Measurements from ENCODE around the gene DNMBP.
"Not testable (repeated sequence)": the region's sequence is repeated elsewhere in the genome, so short reads cannot be mapped to it uniquely, and the experiment has no call there.

The DNMBP gene

DNA sequence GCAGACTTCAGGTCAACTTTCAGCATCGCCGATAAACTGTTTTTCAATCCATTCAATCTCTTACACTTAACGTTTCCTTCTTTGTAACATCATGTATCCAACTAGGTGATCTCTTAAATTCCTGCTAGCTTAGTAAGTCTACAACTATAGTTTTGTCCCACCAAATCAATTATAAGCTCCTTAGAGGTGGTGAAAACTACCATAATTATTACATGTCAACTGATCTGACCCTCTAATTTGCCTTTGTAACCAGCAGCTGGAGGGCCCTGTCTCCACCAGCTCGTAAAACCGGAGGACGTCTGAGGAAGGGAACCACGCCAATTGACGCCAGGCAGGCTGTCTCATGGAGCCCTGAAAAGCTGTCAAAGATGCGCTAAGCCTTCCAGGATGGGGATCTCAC, 113.9 kb downstream of the DNMBP start:
- no peak for DNase-seq

DNA sequence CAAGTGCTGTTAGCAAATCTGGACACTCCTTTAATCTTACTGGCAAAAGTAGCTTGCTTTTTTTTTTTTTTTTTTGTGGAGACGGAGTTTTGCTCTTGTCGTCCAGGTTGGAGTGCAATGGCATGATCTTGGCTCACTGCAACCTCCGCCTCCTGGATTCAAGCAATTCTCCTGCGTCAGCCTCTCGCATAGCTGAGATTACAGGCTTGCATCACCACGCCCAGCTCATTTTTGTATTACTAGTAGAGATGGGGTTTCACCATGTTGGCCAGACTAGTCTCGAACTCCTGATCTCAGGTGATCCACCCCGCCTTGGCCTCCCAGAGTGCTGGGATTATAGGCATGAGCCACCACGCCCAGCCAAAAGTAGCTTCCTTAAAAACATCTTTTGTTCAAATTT, 114.7 kb downstream of the DNMBP start:
- not testable (repeated sequence) for DNase-seq

DNA sequence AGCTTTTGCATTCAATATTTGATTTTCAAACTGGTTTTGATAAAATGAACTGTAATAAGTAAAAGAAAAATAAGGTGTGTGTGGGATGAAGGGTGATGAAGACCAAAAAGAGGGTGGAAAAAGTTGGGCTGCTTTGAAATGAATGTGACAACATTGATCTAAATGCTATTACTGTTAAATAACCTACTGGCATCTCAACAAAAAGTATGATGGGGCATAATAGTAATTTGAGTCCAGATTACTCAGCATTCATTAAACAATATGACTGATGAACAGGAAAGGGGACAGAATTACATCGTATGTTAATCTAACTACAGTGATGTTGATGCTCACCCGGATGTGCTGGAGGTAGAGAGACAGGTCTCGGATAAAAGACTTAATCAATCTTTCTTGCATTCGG, 115.1 kb downstream of the DNMBP start:
- no peak for DNase-seq

DNA sequence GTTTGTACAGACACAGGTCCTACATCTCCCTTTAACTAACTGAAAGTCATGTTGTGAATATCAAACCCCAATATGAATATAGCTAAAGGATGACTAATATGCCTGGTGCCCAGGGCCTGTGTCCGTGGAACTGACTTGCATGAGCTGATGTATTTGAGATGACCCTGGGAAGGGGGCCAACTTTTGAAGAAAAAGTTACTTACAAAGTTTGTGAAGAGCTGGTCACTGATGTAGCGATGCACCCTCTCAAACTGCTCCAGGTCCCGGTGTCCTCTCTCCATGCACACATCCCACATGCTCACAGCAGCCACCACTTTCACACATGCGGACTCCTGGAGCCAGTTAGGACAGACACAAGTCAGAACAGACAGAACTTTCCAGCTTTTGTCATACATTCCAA, 121.1 kb downstream of the DNMBP start:
- no peak for DNase-seq

DNA sequence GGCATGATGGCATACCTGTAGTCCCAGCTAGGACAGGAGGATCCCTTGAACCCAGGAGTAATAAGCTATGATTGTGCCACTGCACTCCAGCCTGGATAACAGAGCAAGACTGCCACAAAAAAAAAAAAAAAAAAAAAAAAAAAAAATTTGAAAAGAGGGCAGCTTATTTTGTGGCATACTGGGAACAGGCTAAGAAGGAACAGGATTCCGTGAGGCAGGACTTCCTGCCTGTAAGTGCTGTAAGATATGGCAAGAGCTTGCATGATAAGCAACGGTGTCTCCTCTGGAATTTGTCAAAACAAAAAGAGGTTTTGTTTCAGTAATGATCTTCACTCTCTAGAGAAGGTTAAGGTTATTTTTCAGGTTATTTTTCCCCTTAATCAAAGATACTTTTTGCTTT, 126.2 kb downstream of the DNMBP start:
- DNase-seq, result no peak

DNA sequence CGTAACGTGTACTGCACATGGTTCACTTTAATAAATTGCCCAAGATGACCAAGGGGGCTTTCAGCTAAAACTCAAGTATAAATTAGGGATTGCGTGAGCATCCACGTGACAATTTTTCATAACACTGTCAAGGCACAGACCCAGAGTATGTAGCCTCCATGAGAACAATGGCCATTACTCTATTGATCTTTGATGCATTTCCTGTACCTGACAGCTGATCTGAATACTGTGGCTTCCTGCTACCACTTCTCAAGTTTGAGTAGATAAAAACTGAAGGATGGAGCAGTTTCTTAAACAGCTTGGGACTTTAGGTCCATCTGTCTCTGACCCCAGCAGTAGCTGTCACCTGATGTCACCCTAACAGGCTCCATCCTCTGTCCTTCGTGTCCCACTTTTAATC, 128.4 kb downstream of the DNMBP start:
- DNase-seq, result no peak

DNA sequence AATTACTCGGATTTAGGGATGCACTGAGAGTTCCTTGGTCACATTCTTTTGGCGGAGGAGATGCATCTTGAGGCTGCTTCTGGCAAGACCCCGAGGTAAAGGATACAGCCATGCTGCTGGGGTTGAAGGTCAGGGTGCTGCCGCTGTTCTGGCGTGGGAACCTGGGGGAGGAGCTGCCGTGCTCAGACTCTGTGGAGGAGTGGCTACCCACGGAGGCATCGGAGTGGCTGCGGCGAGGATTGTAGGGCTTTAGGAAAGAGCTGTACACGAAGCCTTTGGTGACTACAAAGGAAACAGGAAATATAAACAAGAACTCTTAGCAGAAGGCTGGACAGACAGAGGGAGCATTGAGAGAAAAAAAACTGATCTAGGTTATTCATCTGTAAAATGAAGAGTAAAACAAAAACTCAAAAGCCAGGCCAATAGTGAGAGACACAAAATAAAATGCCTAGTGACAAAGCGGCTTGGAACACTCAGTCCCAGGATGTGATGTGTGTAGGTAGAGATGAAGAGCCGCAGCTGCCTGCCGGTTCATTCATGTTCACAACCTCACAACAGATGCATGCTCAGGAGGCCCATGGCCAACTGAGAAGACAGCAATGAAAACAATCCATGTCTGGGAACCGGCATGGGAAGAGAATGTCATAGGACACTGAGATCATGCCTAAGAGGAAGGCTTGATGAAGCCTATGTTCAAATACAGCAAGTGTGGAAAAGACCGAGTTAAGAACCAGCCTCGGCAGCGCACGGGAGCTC, 129.5 kb downstream of the DNMBP start:
- DNase-seq, result no peak

DNA sequence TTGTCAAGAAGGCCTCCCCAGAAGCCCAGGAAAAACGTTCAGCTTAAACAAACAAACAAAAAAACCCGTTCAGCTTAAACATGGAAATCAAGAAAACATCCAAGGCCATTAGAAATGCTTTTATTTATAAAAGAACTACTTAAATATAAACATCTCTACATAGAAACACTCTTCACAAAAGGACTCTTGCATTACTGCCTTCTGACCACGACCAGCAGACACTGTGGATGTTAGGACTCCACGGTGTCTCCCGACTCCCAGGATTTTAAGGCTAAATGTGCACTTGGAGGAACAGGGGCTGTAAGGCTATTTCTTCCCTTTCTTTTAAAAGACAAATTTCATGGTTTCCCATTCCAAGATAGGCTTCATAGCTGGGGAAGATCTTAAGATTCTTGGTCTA, 134.3 kb downstream of the DNMBP start:
- DNase-seq, result no peak

DNA sequence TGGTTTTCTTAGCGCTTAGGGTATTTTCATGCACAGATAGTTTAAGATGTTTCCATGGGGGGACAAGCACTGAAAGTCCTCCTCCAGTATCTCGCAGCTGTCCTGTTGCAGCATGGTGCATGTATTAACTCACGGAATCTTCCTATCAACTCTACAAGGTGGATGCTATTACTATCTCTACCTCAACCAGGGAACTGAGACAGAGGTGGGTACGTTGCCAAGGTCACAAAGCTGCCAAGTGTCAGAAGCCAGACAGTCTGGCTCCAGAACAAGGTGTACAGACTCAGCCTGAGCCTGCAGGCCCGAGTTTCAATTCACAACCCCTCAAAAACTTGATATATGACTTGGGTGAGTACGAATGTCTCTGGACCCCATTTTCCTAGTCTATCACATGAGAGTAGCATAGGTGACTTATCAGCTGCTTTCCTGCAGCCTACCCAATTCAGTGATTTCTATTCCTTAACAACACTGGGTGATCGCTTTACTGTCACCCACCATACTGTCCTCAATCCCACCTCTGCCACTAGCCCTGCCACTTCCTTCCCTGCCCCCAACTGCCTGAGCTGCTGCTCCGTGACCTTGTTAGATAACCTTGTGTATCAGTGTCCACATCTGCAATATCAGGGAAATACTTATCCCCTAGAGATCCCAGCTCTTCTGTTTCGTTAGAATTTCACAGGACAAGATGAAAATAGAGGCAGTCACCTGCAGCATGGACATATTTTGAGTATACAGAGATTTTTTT, 135.2 kb downstream of the DNMBP start:
- DNase-seq, result no peak

DNA sequence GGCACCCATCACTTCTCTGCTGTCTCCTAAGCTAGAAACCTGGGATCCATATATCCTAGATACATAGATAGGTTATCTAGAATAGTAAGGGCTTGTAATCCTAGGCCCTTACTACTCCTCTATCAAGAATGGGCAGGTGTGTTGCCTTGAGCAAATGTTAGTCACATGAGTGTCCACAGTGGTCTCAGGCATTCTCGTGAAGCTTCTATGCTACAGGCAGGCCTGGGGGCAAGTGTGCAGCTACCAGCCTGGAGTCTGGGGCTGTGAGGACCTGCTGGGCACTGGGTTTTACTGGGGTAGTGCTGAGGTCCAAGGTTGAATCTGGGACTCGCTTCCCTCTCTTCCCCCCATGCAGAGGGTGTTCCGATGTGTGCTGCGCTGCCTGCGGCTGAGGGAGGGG, 135.9 kb downstream of the DNMBP start:
- DNase-seq, result no peak

DNA sequence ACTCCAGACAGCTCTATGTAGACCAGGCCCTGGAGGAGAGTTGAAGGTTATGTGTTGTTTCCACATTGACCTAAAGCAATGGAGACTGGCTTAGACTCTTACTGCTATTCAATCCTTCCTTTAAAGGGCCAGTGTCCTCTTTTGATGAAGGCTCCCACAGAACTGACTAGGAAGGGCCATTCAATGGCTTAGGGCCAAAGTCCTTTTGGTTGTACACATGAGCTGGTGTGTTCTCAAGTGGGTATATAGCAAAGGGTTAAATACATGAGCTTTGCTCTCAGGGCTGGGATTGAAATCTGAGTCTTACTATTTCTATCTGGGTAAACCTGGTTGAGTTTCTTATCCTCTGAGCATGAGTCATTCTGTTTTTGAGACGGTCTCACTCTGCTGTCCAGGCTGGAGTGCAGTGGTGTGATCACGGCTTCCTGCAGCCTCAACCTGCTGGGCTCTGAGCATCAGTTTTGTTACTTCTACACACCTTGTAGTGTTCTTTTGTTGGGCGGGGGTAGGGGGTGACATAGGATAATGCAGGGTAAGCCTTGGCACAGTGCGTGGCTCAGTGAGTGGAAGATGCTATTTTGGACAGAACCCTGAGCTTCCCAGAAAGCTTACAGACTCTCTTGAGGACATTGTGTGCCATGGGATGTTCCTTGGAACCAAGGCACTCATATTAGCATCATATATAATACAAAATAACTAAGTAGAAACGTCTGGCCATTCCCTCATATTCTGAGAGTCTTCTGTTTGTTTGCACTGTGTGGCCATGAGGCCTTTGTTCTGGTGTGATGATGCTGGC, 137.2 kb downstream of the DNMBP start:
- DNase-seq, result no peak

DNA sequence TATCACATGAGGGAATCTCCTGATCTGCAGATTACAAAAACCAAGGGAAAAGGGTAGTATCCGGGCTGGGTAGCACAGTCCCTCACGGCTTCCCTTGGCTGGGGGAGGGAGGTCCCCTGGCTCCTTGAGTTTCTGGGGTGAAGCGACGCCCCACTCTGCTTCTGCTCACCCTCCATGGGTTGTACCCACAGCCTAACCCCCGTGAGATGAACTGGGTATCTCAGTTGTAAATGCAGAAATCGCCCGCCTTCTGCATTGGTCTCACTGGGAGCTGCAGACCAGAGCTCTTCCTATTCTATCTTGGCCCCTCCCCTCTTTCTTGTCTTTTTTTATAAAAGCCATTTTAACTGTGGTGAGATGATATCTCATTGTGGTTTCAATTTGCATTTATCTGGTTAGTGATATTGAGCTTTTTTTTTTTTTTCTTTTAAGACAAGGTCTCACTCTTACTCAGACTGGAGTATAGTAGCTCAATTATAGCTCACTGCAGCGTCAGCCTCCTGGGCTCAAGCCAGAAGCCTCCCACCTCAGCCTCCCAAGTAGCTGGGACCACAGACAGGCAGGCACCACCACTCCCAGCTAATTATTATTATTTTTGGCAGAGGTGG, 139.5 kb downstream of the DNMBP start:
- no peak for DNase-seq

DNA sequence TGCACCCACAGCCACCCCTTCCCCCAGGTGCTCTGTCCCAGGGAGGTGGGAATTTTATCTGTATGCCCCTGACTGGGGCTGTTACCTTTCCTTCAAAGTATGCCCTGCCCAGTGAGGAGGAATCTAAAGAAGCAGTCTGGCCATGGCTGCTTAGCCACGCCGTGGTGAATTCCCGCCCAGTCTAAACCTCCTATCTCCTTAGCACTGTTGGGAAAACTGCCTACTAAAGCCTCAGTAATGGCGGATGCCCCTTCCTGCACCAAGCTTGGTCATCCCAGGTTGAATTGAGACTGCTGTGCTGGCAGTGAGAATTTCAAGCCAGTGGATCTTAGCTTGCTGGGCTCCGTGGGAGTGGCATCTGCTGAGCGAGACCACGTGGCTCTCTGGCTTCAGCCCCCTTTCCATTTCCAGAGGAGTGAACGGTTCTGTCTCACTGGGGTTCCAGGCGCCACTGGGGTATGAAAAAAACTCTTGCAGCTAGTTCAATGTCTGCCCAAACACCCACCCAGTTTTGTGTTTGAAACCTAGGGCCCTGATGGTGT, 140.1 kb downstream of the DNMBP start:
- no peak for DNase-seq

DNA sequence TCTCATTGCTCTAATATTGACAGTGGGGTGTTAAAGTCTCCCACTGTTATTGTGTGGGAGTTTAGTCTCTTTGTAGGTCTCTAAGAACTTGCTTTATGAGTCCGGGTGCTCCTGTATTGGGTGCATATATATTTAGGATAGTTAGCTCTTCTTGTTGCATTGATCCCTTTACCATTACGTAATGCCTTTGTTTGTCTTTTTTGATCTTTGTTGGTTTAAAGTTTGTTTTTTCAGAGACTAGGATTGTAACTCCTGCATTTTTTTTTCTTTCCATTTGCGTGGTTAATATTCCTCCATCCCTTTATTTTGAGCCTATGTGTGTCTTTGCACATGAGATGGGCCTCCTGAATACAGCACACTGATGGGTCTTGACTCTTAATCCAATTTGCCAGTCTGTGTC, 142.5 kb downstream of the DNMBP start:
- not testable (repeated sequence) for DNase-seq

DNA sequence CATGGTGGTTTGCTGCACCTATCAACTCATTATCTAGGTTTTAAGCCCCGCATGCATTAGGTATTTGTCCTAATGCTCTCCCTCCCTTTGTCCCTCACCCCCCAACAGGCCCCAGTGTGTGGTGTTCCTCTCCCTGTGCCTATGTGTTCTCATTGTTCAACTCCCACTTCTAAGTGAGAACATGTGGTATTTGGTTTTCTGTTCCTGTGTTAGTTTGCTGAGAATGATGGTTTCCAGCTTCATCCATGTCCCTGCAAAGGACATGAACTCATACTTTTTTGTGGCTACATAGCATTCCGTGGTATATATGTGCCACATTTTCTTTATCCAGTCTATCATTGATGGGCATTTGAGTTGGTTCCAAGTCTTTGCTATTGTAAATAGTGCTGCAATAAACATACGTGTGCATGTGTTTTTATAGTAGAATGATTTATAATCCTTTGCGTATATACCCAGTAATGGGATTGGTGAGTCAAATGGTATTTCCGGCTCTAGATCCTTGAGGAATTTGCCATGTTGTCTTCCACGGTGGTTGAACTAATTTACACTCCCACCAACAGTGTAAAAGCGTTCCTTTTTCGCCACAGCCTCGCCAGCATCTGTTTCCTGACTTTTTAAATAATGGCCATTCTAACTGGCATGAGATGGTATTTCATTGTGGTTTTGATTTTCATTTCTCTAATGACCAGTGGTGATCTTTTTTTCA, 146.1 kb downstream of the DNMBP start:
- not testable (repeated sequence) for DNase-seq

DNA sequence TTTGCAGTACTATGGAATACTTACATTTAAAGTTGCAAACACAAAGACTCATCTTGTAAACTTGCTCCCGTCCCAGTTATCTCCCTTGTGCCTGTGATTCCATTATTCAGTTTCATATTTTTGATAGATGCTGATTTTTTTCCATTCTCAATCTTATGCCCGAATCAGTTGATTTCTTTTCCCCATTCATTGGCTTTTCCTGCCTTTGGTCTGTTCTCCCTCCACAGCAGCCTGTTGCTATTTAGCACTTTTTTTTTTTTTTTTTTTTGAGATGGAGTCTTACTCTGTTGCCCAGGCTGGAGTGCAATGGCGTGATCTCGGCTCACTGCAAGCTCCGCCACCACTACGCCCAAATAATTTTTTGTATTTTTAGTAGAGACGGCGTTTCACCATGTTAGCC, 149.3 kb downstream of the DNMBP start:
- no peak for DNase-seq

DNA sequence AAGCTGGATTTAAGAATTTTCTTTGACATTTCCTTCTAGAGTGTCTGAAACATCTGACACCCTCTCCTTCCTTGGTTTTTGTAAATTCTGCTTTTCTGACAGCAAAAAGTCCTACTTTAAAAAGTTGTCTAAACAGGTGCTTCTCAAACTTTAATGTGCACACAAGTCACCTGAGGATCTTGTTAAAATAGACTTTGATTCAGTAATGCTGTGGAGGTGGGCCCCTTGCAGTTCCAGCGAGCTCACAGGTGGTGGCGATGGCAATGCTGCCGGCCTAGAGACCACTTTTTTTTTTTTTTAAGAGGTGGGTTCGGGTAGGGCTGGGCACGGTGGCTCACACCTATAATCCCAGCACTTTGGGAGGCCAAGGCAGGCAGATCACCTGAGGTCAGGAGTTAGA, 150.2 kb downstream of the DNMBP start:
- DNase-seq, result no peak

DNA sequence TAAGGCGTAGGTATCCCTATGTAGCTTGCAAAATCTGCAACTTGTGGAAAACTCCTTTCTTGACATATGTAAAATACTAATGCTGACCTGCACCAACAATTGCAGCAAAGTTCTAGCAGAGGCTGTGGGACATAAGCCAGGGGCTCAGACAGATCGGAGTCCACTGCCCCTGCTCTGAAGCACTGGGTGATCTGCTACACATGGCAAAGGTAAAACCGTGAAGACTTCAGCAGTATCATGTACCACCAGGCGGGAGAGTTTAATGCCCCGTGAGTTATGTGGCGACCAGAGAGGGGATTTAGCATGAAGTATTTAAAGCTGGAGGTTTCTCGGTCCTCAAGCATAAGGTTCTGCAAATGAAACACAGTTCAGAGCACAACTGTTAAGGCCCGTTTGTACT, 150.9 kb downstream of the DNMBP start:
- DNase-seq, result no peak

DNA sequence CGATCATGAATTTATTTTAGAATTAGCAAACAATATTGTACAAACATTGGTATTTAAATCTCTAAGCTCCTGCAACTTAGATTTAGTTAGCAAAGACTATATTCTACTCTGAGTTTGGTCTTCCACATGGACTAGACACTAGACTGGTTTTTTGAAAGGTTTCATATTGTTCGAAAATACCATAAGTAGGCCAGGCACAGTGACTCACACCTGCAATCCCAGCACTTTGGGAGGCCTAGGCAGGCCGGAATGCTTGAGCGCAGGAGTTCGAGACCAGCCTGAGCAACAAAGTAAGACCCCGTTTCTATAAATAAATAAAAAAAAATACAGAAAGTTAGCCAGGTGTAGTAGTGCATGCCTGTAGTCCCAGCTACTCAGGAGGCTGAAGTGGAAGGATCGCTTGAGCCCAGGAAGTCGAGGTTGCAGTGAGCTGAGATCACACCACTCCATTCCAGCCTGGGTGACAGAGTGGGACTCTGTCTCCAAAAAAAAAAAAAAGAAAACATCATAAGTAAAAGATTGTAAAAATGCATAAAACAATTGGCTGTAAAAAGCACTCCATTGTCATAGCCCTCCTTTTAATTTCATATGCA, 154.2 kb downstream of the DNMBP start:
- no peak for DNase-seq

DNA sequence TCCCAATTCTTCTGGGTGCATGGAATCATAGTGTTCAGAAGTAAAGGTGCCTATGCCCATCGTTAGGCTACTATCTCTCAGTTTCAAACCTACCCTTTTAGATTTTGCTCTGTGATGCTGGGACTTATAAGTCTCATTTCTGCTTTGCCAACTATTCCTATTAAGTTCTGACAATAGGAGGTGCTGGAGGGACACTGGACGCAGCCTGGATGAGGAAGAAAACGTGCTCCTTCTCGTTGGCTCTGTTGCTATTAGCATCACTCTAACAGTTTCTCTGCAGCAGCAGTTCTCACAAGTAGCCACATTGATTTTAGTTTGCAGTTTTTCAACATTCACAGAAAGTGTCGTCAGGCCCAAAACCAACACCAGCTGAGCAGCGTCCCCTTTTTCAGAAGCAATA, 154.9 kb downstream of the DNMBP start:
- DNase-seq, result no peak

DNA sequence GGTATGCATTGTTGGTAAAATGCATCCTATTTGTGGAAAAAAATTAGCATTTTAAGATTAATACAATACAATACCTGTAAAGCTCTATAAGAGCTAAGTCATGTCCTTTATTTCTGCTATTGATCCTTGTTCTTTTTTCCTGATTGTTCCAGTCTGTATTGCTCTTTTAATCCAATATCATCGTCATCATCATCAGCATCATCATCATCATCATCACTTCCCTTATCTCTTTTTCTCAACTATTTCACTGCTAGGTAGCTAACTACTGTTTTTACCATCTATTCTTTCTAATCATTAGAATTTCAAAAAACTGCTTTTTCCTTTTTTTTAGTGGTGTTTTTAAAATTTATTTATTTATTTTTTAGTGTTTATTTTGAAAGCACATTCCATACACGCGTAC, 156.1 kb downstream of the DNMBP start:
- DNase-seq, result no peak
